GM13976 (cell line): ENCODE data around the gene NACAD.
A peak's percentile ranks its signal among the peaks of the same experiment; 100 is the strongest.

Experiments used
- DNase-seq: peaks from one replicate; pipeline ENCODE4 v3.0.0; 2012; ENCODE audit warnings: low spot score
- in situ Hi-C: fragments of 300-500 bp; cut with MboI; formaldehyde crosslinking; loops from one replicate; pipeline ENCODE4 v1.12.0; 2022; ENCODE audit warnings: low sequenced_read_pairs, mixed read lengths, inconsistent platforms; ENCODE audit not compliant: unreplicated experiment
- TF ChIP-seq, protein P1 (sequence below): IDR thresholded peaks from 2 replicates; pipeline ENCODE4 v1.5.1; 2012; ENCODE audit warnings: borderline replicate concordance, mild to moderate bottlenecking; ENCODE audit not compliant: insufficient read depth; ENCODE audit errors: extremely low read depth, missing control alignments, control extremely low read depth

Gene NACAD

DNA sequence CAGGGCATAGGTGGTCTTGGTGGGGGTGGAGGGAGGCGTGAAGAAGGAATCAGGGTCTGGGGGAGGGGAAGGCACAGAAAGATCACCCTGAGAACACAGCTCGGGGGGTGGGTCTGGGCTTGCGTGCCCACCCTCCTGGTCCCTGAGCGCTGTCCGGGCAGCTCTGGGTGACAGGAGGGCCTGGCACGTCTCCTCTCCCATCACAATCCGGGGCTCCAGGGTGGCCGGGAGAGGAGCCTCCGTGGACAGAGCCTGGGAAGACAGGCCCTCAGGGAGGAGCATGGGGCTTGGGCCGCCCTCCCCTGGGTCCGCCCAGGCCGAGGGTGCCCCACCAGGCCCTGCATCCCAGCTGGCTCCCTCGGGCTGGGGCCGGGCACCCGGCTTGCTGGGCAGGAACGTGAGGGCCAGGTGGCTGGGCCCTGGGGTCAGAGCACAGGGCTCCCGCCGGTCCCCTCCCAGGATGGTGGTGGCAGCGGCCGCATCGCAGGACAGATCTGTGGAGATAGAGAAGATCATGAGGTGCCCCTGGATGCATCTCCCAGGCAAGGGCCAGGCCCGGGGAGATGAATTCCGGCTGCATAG is 3.1 kb downstream of the NACAD start:
- TF ChIP-seq, protein P1, sequence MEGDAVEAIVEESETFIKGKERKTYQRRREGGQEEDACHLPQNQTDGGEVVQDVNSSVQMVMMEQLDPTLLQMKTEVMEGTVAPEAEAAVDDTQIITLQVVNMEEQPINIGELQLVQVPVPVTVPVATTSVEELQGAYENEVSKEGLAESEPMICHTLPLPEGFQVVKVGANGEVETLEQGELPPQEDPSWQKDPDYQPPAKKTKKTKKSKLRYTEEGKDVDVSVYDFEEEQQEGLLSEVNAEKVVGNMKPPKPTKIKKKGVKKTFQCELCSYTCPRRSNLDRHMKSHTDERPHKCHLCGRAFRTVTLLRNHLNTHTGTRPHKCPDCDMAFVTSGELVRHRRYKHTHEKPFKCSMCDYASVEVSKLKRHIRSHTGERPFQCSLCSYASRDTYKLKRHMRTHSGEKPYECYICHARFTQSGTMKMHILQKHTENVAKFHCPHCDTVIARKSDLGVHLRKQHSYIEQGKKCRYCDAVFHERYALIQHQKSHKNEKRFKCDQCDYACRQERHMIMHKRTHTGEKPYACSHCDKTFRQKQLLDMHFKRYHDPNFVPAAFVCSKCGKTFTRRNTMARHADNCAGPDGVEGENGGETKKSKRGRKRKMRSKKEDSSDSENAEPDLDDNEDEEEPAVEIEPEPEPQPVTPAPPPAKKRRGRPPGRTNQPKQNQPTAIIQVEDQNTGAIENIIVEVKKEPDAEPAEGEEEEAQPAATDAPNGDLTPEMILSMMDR = no peak
- no peak for DNase-seq
- in situ Hi-C loops = no loop called here

DNA sequence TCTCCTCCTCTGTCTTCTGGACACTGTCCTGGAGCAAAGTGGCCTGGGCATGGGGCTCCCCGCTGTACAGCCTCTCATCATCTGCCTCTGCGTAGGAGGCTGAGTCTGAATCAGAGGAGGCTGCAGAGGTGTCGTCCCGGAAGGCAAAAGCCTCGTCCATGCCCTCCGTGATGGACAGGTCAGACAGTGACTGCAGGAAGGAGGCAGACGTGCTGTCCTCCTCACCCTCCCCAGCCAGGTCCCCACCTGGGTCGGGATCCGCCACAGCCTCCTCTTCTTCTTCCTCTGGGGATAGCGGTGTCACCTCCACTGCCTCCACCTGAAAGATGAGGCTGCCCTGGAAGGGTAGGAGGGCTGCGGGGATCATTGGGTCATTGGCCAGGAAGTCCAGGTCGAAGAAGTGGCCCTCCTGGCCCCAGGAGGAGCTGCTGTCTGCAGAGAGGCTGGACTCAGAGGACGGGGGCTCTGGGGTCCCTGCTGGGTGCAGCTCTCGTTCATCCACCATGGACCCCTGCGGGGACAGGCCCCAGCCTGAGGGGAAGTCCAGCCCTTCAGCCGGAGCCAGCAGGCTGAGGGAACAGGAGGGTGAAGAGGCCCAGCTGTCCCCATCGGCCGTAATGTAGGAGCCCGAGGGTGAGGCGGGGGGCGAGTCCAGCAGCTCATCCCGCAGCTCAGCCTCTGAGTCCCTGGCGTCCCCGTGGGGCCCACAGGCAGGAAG is 3.7 kb downstream of the NACAD start:
- TF ChIP-seq, protein P1 = no peak
- peak; percentile 30 for DNase-seq
- in situ Hi-C loops = no loop called here

DNA sequence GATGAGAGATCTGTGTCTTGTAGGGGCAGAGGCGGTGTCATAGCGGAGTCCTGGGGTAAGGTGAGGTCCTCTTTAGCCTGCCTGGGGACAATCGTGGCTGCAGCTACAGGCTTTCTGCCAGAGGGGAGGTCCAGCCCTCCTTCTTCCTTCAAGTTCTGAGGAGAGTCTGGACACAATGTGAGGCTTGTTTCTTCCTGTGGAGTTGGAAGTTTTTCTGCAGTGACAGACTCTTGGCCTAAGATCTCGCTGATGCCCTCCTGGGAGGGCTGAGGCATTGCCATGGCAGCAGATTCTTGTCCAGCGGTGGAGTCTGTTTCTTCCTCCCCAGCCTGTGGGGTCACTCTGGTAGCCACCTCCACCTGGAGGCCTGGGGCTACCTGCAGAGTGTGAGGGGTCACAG is 4.4 kb downstream of the NACAD start:
- no peak for DNase-seq
- TF ChIP-seq, protein P1 = no peak
- in situ Hi-C loops = no loop called here

DNA sequence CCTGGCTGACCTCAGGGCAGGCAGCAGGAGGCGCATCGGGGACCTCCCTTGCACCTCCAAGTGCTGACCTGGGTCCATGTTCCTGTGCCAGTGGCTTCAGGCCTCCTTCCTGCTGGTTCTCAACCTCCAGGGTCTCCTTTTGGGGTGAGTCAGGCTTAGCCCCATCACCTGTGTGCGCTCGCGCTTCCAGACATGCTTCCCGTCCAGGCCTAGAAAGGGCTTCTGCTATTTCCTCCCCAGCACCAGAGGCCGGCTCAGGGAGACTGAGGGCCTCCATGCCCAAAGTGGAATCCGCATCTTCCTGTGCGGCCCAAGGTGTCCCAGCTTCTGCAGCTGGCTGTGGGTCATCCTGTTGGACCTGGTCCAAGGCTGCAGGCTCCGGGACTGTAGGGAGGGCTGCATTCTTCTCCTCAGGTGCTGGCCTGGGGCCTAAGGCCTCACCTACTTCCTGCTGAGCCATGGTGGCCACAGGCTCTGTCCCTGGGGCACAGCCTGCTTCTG is 5.9 kb downstream of the NACAD start:
- TF ChIP-seq, protein P1 = no peak
- peak; percentile 22 for DNase-seq
- in situ Hi-C loops = no loop called here

DNA sequence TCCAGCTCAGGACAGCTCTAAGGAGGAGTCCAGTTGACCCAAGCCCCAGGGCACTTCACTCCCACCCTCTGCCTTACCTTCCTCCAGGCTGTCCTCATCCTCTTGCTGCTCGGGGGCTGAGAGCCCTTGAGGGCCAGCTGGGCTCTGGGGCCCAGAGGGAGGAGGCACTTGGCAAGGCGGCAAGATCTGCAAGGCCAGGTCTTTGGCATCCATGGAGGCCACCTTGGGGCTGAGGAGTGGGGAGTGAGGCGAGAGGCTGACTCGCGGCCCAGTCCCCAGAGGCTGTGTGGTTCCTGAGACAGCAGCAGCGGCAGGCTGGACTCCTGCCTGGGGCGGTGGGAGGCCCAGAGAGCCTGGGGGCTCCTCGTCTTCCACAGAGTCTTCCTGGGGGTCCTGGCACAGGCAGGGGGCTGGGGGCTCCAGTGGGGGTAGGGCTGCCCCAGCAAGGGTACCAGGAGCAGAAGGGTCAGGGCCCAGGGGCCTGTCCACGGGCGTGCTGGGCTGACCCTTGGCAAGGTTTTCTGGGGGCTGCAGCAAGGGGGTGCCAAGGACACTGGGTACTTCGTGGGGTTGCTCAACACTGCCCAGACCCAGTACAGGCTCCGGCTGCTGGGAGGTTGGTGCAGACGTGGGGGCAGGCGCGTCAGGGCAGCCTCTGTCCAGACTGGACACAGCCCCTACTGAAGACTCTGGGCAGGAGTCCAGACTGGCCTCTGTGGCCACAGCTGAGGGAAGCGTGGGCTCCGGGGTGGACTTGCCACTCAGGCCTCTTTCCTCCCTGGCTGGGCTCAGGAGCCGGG is 6.5 kb downstream of the NACAD start:
- TF ChIP-seq, protein P1 = no peak
- peak; percentile 23 for DNase-seq
- in situ Hi-C loops = no loop called here

DNA sequence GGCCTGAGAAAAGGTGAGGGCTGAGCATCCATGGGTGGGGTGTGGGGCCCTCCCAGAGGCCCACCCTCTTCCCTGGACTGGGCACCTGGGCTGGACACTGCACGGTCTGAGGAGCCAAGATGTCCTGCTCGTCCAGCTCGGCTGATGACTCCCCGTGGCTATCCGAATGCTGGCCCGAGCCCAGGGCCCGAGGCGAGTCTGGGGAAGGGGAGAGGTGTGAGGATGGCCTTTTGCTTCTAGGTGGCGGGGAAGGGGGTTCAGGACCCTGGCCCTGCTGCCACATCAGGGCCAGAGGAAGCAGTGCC is 7.1 kb downstream of the NACAD start:
- no peak for DNase-seq
- TF ChIP-seq, protein P1 = no peak
- in situ Hi-C loops = no loop called here
